Hippocampal formation (tissue), 2 donors: Measurements from ENCODE around the gene EPB41L1.

Experiments used
- DNase-seq, 2 donors: peaks; one replicate each; lab custom pipeline; 2025; lab: John Stamatoyannopoulos, UW

EPB41L1 gene

DNA sequence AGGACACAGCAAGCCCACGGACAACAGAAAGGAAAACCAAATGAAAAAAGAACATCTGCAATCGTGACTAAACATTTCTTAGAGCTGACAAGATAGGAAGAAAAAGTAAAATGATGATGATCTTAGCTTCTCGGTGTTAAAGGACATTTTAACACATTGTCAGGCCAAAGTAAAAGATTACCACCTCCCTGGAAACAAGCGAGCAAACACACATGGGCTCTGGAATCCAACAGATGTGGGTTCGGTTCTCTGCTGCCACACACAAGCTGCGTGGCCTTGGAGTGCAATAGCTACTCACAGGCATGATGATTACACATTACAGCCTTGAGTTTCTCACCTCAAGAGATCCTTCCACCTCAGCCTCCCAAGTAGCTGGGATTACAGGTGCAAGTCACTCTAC, 74.2 kb downstream of the EPB41L1 start:
- DNase-seq: no peak

DNA sequence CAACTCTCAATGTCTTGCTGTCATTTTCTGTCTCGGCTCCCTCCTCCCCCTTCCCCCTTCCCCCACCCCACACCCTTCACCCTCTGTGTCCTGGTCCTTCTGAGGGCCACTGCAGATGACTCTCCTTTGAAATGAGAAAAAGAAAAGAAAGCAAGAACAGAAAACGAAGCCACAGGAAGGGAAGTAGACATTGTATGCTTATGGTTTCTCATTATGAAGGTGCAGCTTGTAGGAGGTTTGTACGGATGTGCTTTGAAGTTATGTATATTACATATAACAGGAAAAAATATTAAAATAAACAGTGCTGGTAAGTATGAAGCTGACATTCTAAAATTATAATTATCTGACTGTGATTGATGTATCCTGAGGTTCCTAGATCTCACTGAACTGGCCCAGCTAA, 75.5 kb downstream of the EPB41L1 start:
- DNase-seq: no peak

GRCh38 chr20:36231331-36231730, 76.8 kb downstream of the EPB41L1 start:
- no peak for DNase-seq

GRCh38 chr20:36234771-36235320, 80.3 kb downstream of the EPB41L1 start:
- DNase-seq: no peak

- peak; percentile 55 to 74 for DNase-seq
Observed at GRCh38 chr20:36235892-36236785, 81.6 kb downstream of the EPB41L1 start, which contains the start of gene AAR2. Gene AAR2, plus strand, starts transcription at chr20:36236478. Its CDS starts 3,391 bp downstream, at chr20:36239869.

- DNase-seq: no peak
Observed at GRCh38 chr20:36236786-36237121, 82.2 kb downstream of the EPB41L1 start.

- no peak for DNase-seq
Observed at GRCh38 chr20:36237477-36237876, 82.9 kb downstream of the EPB41L1 start.

- DNase-seq: no peak
Observed at GRCh38 chr20:36238153-36238552, 83.6 kb downstream of the EPB41L1 start.

DNA sequence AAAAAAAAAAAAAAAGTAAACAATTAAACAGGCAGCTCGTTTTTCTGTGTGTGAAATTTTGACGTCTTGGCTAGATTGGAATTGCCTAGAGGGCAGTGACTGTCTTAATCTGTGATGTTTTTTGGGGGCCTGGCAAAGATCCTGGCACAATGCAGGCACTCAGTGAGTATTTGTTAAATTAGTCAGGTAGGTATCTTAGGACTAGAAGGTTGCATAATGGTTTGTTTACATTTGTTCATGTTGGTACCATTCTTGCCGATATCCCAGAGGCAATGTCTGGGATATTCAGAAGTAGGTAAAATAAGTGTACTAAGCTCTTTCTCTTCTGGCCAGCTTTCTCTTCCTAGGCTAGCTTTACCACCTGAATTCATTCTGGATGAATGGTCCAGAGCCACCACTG, 84.2 kb downstream of the EPB41L1 start:
- no peak for DNase-seq

DNA sequence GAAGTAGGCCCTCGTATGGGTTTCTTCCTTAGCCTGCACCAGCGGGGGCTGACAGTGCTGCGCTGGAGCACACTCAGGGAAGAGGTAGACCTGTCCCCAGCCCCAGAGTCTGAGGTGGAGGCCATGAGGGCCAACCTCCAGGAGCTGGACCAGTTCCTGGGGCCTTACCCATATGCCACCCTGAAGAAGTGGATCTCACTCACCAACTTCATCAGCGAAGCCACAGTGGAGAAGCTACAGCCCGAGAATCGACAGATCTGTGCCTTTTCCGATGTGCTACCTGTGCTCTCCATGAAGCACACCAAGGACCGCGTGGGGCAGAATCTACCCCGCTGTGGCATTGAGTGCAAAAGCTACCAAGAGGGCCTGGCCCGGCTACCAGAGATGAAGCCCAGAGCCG, 85.5 kb downstream of the EPB41L1 start:
- DNase-seq: no peak

DNA sequence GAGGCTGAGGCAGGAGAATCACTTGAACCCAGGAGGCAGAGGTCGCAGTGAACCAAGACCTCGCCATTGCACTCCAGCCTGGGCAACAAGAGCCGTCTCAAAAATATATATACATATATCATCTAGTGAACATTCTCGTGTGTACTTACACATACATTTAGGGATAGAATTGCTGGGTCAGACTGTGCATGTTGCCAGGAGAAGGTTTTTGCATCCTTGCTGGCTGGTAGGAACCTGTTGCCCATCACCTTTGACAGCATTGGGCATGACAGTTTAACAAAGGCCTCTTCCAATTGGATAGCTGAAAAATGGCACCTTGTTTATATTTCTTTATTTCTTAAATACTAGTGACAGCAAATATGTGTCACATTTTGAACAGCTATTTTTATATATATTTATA, 87.1 kb downstream of the EPB41L1 start:
- no peak for DNase-seq

GRCh38 chr20:36243726-36244125, 89.2 kb downstream of the EPB41L1 start:
- no peak for DNase-seq

DNA sequence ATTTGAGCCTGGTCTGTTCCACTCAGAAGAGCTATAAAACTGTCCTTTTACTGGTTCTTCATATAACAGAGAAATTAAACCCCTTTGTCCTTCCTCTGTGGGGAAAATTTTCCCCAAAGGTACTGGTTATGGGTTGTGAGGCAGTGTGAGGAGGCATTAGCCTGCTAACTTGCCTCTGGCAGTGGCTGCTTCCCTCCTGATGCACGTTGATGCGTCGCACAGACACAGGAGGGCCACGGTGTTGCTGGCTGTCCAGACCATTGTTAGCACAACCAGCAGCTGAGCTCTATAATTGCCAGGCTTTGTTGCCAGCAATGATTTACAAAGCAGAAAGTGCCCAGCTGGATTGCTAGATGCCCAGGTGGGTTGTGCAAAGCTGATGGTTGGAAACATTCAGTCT, 91.9 kb downstream of the EPB41L1 start:
- DNase-seq: no peak

DNA sequence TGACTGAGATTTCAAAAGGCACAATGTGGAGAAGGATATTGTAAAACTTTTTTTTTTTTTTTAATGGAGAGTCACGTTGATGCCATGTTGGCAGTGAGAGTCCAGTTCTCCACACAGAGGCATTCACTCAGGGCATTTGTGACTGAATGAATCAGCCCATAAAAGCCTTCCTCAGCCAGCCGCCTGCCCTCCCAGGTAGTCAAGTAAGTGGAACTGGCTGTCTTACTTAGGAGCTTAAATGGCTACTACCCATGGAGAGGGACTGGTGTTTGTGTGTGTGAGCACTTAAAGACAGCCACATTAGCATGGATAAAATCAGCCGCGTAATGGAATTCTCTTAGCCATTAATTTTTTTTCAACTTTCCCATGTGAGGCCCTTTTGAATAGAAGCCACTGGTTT, 94.3 kb downstream of the EPB41L1 start:
- DNase-seq: peak in 1 of 2 donors; percentile 12

DNA sequence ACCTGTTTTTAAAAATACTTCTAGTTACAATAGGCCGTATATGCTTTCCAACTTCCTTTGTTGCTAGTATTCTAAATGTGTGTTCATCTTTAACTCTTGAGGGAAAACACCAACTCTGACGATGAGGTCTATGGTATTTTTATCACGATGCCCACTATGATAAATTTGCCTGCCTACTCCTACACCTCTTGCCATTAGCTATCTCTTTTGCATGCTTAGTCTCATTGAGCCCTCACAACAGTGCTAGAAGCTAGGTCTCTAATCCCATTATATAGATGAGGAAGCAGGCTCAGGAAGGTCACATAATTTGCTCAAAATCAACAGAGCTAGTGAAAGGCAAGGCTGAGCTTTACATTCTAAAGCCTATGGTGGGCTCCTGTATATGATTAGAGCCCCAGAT, 94.9 kb downstream of the EPB41L1 start:
- no peak for DNase-seq

- no peak for DNase-seq
Observed at GRCh38 chr20:36251426-36251825, 96.9 kb downstream of the EPB41L1 start.

DNA sequence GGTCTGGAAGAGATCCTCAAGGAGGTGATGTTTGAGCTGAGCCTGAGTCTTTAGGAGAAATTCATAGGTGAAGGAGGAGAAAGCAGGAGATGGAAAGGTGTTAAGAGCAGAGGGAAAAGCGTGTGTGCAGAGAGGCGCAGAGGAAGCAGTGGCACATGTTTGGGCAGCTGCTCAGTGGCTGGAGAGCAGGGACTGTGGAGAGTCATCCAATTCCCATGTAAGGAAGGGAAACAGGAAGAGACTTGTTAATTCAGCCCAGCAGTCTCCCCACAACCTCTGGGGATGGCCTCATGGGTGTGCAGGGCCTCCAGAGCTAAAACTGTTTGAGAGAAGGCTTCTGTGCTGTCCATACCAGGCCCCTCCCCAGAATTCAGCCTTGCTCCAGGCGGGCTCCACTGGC, 98.0 kb downstream of the EPB41L1 start:
- DNase-seq: no peak

DNA sequence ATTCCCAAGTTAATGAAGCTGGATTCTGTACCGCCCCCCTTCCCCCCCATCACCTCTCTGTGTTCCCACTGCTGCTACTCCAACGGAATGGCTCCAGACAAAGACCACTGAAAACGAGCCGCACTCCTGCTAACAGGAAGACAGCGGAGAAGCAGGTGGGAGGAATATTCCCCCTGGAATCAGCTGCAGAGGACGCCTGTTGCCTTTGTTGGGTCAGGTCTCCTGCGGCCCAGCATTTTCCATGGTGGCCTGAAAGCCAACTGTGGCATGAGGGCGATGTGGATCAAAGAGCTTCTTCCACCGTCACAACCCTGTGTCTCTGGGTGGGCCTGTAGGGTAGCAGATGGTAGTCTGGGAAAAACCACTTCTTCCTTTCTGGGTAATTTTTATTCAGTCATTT, 98.5 kb downstream of the EPB41L1 start:
- no peak for DNase-seq

DNA sequence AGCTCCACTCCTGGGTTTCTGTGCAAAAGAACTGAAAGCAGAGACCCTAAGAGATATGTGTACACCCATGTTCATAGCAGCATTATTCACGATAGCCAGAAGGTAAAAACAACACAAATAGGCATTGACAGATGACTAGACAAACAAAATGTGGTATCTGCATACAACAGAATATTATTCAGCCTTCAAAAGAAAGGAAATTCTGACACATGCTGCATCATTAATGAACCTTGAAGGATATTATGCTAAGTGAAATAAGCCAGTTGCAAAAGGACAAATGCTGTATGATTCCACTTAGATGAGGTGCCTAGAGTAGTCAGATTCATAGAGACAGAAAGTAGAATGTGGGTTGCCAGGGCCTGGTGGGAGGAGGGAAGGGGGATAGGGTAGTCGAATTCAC, 99.5 kb downstream of the EPB41L1 start:
- no peak for DNase-seq

GRCh38 chr20:36255445-36255844, 100.9 kb downstream of the EPB41L1 start:
- no peak for DNase-seq

- no peak for DNase-seq
Observed at GRCh38 chr20:36259177-36260061, 104.9 kb downstream of the EPB41L1 start.

DNA sequence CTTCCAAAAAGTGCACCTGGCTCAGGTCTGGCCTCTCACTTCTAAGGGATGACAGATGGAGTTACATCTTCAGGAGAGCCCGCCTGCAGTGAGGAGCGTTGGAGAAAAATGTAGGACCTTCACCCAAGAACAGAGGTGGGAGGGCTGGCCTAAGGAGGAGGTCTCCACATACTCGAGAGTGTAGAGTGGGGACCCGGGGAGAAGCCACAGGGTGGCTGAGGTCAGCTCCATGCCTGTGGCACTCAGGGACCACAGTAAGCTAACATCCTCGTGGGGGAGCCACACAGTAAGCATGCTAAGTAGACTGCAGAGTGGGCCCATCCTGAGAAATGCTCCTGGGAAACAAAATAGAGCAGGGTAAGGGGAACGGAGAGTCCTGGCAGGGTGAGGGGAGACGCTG, 105.8 kb downstream of the EPB41L1 start:
- no peak for DNase-seq
